Umbilical cord (tissue), 2 donors: ENCODE measurements around the gene STK11IP. TPM values are rescaled to one million over a fixed set of nuclear protein-coding genes. Genes with fewer than 3 reads are reported as not detected.
A peak's percentile ranks its signal among the peaks of the same experiment; 100 is the strongest.
"Not testable (repeated sequence)": the region's sequence is repeated elsewhere in the genome, so short reads cannot be mapped to it uniquely, and the experiment has no call there.

Source experiments
- DNase-seq: peaks from one replicate; pipeline ENCODE4 v3.0.0-alpha.2; 2015; ENCODE audit warnings: low spot score
- total RNA-seq: library from RNA; depleted of rRNA; stranded (reverse); fragments of >200 nt; gene quantifications from one replicate; pipeline ENCODE4 v1.2.3, GENCODE V29; 2014; ENCODE audit warnings: low replicate concordance; ENCODE audit not compliant: insufficient read depth

STK11IP gene
- total RNA-seq, 1 donor from 2014 or later = 3.6 TPM

GRCh38 chr2:219645631-219646527 is 48.2 kb downstream of the STK11IP start:
- peak; percentile 91 for DNase-seq

- no peak for DNase-seq
These were observed 50.5 kb downstream of the STK11IP start for GRCh38 chr2:219648176-219648575.

GRCh38 chr2:219648963-219649362 is 51.3 kb downstream of the STK11IP start:
- DNase-seq = no peak

GRCh38 chr2:219650426-219651248 is 53.0 kb downstream of the STK11IP start:
- DNase-seq = no peak

GRCh38 chr2:219651656-219652055 is 54.0 kb downstream of the STK11IP start:
- DNase-seq = not testable (repeated sequence)

GRCh38 chr2:219656526-219656925 is 58.9 kb downstream of the STK11IP start:
- no peak for DNase-seq

- DNase-seq = peak; percentile 46
These were observed 60.7 kb downstream of the STK11IP start for GRCh38 chr2:219658196-219658846.

GRCh38 chr2:219658874-219659273 is 61.2 kb downstream of the STK11IP start:
- no peak for DNase-seq

GRCh38 chr2:219661197-219661954 is 63.7 kb downstream of the STK11IP start:
- peak; percentile 56 for DNase-seq

GRCh38 chr2:219661955-219662395 is 64.3 kb downstream of the STK11IP start:
- no peak for DNase-seq

- no peak for DNase-seq
These were observed 64.9 kb downstream of the STK11IP start for GRCh38 chr2:219662566-219662965.

GRCh38 chr2:219663116-219663762 is 65.6 kb downstream of the STK11IP start:
- no peak for DNase-seq

GRCh38 chr2:219664041-219664440 is 66.4 kb downstream of the STK11IP start:
- no peak for DNase-seq

GRCh38 chr2:219664944-219665343 is 67.3 kb downstream of the STK11IP start:
- DNase-seq = peak; percentile 86

GRCh38 chr2:219665926-219666325 is 68.3 kb downstream of the STK11IP start:
- DNase-seq = no peak

Other genes starting within 250 kb of the STK11IP start
- 26.0 TPM for gene DNPEP, start 209.9 kb upstream of the STK11IP start, total RNA-seq
- gene DES, start 179.5 kb upstream of the STK11IP start, total RNA-seq = 2,247 TPM
- gene SPEG, start 163.0 kb upstream of the STK11IP start, total RNA-seq = 61.9 TPM
- gene GMPPA, start 99.0 kb upstream of the STK11IP start, total RNA-seq = 44.1 TPM
- 0.96 TPM for gene ASIC4, start 83.4 kb upstream of the STK11IP start, total RNA-seq
- 132 TPM for gene CHPF, start 54.0 kb upstream of the STK11IP start, total RNA-seq
- gene TMEM198, start 53.8 kb upstream of the STK11IP start, total RNA-seq = 2.2 TPM
- 66.2 TPM for gene OBSL1, start 26.3 kb upstream of the STK11IP start, total RNA-seq
- gene INHA, start 25.5 kb upstream of the STK11IP start, total RNA-seq = not detected
- 1.7 TPM for gene SLC4A3, start 29.8 kb downstream of the STK11IP start, total RNA-seq